K562 (cell line): ENCODE measurements around the gene ENTPD8. TPM values are rescaled to one million over a fixed set of nuclear protein-coding genes. Genes with fewer than 3 reads are reported as not detected.

ENCODE experiments used
- ARNT ChIP-seq, 2 experiments: fragments of 450-650 bp; IDR thresholded peaks; 2 replicates each; pipeline ENCODE4 v1.6.1; 2016; ENCODE audit warnings: mild to moderate bottlenecking in 1 of 2
- GATAD2A ChIP-seq: fragments of 450-650 bp; IDR thresholded peaks from 2 replicates; pipeline ENCODE4 v1.6.1; 2017
- MGA ChIP-seq: fragments of 450-650 bp; IDR thresholded peaks from 2 replicates; pipeline ENCODE4 v1.6.1; 2016; ENCODE audit warnings: mild to moderate bottlenecking, moderate library complexity
- RBM22 ChIP-seq: fragments of 200-400 bp; formaldehyde crosslinking; IDR thresholded peaks from 2 replicates; pipeline ENCODE4 v1.6.1; 2018; ENCODE audit warnings: low read length, low read depth; ENCODE audit not compliant: poor library complexity, severe bottlenecking
- TAL1 ChIP-seq: fragments of 450-650 bp; IDR thresholded peaks from 2 replicates; pipeline ENCODE4 v1.6.1; 2016; ENCODE audit warnings: mild to moderate bottlenecking
- TEAD1 ChIP-seq, 2 experiments: fragments of 450-650 bp in 1 of 2; sonication (generic) in 1 of 2; formaldehyde crosslinking; IDR thresholded peaks; 2 replicates each; pipeline versions ENCODE4 v1.4.0 to v1.8.0; 2020 to 2022; ENCODE audit warnings: mild to moderate bottlenecking in 2 of 2, missing genetic modification reagents in 1 of 2
- ZNF23 ChIP-seq: fragments of 250-450 bp; sonication (Bioruptor Pico); IDR thresholded peaks from 2 replicates; pipeline ENCODE4 v1.4.0; 2020; ENCODE audit warnings: mild to moderate bottlenecking
- polyA plus RNA-seq, 8 experiments: library from polyadenylated mRNA; depleted of rRNA in 4 of 8; stranded (reverse) in 5 of 8; unstranded in 3 of 8; fragments of >200 nt; fragmentation: Nextera tagmentation in 2 of 8; fragmentation: Illumina TruSeq in 1 of 8; extraction: Ambion mirVana in 2 of 8; extraction: Trizol in 1 of 8; gene quantifications; 2 replicates each; pipeline versions ENCODE4 v1.2.1 to v1.2.3, GENCODE V29; 2011 to 2014; ENCODE audit warnings: inconsistent platforms in 1 of 8, missing spikeins in 1 of 8
- total RNA-seq, 7 experiments: library from RNA; depleted of rRNA in 6 of 7; stranded (reverse); fragments of >200 nt in 6 of 7; fragmentation: Illumina TruSeq in 2 of 7; extraction: Trizol in 2 of 7; gene quantifications; 2 replicates each; pipeline versions ENCODE4 v1.2.1 to v1.2.3, GENCODE V29; 2011 to 2021; ENCODE audit warnings: low replicate concordance in 1 of 7
- TF ChIP-seq, protein P1 (sequence below): fragments of 250-450 bp; sonication (Bioruptor Pico); IDR thresholded peaks from 2 replicates; pipeline ENCODE4 v1.5.0; 2021

Gene ENTPD8
- total and polyA plus RNA-seq, 9 of the 15 experiments (the other 6 are each of a cell fraction or from before 2014, with no cell fraction given), result 0.06 to 0.27 (median 0.19) TPM; not detected in 5

DNA sequence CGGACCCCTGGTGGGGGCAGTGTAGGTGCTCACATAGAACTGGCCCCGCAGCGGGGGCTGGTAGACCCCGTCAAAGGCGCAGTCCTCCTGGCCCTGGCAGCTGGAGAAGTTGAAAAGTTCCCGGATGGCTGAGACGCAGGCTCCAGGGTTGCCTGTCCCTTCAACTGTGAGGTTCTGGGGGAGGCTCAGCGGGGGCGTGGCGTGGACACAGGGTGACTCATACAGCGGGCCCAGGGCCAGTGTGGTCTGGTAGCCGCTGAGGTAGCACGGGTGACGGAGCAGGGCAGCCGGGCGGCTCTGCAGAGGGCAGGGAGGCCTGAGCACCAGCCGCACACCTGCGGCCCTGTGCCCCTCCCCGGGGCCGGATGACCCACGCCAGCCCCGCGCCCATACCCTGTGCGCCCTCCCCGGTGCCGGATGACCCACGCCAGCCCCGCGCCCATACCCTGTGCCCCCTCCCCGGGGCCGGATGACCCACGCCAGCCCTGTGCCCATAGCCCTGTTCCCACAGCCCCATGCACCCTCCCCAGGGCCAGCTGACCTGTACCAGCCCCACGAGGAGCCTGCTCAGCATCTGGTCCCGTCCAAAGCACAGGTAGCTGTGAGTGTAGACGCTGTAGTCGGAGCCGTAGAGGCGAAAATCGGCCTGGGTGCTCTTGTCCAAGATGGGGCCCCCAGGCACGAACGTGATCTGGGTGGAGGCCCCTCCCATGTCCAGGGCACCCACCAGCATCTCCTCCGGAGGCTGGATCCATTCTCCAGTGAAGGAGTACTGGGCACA lies 5.0 kb downstream of the ENTPD8 start (continued):
- TF ChIP-seq MGA (no peak), ZNF23 (no peak), TAL1 (no peak), GATAD2A (no peak), RBM22 (no peak), ARNT (IDR thresholded peaks at IDR 0.05) (no peak), TEAD1 (CRISPR knock-in tag; IDR thresholded peaks at IDR 0.05) (no peak)
- TF ChIP-seq, protein P1, sequence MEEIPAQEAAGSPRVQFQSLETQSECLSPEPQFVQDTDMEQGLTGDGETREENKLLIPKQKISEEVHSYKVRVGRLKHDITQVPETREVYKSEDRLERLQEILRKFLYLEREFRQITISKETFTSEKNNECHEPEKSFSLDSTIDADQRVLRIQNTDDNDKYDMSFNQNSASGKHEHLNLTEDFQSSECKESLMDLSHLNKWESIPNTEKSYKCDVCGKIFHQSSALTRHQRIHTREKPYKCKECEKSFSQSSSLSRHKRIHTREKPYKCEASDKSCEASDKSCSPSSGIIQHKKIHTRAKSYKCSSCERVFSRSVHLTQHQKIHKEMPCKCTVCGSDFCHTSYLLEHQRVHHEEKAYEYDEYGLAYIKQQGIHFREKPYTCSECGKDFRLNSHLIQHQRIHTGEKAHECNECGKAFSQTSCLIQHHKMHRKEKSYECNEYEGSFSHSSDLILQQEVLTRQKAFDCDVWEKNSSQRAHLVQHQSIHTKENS (CRISPR knock-in tag), result no peak
